ENCODE data around the gene MYL7.
"Not testable (repeated sequence)": the region's sequence is repeated elsewhere in the genome, so short reads cannot be mapped to it uniquely, and the experiment has no call there.

Gene MYL7, protein sequence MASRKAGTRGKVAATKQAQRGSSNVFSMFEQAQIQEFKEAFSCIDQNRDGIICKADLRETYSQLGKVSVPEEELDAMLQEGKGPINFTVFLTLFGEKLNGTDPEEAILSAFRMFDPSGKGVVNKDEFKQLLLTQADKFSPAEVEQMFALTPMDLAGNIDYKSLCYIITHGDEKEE

DNA sequence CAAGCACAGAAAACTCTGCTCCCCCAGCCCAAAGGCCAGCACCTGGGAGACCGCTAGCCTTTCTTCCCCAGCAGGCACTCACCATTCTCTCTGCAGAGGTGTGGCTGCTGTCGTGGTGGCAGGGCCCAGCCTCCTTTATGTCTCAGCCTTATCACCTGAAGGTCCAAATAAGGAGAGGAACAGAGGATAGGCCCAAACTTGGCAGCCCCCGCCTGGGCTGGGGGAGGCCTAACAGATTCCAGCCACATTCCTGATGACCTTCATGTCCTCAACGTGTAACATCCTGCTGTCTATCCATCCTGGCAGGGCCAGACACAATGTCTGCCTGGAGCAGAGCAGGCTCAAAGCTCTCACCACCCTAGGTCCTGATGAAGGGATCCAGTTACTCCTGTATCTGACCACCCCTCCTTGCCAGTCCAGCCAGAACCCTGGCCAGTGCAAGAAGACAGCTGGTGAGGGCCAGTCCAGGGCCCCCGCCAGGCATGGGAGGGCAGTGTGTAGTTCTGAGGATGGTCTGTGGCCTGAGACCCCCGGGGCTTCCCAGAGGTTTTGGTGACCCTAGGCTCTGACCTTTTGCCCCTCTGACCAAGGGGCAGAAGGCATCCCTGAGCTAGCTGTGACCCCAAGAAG lies at the start of gene MYL7:
MYL7 (minus strand) TSS at position 112 of the 630 bp plus-strand sequence; CDS start at position 85, 27 bp downstream.
- DNase-seq, result no peak

DNA sequence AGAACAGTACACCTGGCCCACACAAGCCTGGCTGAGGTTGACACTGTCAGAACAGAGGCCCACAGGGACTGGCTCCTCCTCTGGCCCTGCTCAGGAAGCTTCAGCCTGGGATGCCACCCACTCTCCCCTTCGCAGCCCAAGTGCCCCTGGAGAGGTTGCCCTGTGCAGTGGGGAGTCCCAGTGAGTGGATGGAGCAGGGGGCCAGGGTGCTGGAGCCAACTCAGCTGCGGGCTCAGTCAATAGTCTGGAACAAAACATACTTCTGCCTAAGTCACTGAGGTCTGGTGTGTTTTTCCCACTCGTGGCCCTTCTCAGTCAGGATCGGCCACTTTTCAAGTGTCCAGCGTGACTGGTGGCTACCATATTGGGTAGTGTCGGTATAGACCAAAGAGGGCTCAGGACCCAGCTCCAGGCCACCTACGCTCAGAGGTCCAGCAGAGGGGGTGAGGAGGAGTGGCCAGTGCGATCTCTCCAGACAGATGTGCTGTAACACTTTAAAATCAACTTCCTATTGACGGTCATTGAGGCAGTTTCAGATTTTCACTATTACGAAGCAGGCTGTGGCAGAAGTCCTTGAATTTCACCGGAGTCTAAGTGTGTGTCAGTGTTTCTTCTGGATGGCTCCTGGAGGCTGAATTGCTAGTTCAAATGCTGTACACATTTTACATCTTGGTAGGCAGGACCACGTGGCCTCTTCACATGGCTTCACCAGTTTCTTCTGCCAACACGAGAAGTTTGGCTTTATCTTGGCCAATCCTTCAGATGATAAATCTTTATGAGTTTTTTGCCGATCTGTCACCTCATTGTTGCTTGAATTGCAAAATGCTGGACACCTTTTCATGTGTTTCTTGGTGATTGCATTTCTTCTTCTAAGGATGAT lies 49.1 kb upstream of the MYL7 start:
- no peak for DNase-seq

DNA sequence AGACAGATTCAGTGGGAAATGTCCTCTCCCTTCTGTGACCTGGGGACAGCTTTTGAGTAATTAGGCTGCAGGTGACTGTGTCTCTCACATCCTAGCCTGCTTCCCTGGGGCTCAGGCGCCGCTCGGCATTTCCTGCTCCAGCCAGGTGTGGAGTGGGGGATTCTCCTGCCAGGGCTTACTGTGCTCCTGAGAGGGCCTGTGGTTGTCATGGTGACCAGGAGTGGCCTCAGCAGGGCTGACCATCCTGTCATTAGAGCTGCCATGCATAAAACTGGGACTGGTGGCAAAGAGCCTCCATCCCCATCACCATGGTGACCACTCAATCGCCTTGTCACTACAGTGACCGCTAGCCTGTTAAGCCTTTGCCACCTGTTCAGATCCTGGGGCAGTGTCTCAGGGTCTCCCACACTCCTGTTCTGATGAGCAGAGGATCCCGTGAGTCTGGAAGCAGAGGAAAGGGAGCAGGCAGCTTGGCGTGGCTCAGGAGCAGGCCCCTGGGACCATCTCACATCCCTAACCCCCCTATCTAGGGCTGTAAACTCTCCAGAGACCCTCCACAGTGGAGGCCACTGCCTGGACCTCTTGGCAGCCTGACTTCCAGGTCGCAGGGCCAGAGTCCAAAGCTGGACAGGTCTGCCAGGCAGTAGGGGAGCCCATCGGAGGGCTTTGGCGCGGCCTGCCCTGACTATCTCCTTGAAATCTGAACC lies 48.3 kb upstream of the MYL7 start, which contains the start of gene GCK:
GCK (minus strand) TSS at position 154 of the 707 bp plus-strand sequence. CDS start 486 bp downstream, outside the sequence.
- no peak for DNase-seq

DNA sequence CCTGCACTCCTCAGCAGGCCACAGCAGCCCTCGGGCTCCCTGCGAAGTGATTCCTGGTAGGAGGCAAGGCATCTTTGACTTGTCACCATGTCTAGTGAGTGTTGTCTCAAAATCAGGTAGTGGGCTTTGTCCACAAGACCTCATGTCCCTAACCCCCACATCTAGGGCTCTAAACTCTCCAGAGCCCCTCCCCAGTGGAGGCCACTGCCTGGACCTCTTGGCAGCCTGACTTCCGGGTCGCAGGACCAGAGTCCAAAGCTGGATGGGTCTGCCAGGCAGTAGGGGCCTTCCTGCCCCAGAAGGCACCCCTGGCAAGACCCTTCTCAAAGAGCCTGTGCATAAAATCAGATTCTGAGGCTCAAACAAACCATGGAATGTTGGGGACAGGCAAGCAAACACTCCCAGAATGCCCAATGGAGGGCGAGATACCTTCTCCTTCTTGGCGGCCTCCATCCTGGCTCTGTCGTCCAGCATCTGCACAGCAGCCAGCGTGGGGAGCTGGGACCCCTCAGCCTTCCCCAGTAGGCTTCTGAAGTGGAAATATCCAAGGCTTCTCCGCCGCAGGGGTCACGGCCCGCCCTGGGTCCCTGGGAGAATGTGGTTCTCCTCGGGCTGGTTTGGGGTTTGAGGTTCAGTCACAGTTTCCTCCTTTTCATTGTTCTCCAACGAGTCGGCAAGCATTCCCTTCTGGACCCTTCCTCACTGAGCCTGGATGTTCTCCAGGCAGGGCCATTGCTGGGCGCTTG lies 47.5 kb upstream of the MYL7 start:
- no peak for DNase-seq

DNA sequence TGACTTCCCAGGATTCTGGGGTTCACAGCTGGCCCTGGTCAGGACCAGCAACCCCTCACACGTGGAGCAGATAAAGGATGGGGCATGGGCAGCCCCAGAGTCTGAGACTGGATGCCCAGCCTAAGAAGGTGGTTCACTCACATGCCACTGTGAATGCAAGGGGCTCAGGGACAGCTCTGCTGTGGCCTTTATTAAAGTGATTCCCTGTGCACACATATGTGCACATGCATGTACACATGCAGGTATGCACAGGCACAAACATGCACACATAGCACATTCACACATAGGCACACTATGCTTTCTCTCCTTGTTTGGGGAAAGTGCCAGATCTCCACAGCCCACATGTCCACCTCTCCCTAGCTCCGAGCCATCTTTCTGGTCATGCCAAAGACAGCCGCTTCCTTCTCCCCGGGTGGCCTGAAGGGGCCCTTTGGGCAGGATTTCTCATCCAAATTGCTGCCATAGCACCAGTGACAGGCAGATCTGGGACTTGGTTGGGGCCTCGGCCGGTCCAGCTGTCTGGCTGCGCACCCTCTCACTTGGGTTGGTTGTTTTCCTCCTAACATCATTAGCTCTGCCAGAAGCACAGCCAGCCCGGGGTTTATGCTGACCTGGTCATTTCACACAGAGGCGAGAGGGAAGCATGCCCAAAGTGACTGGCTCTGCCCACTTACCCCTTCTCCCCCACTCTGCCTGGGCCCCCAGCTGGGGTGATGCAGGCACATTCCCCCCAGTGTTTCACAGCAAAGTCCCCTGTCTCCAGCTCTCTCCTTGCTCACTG lies 46.7 kb upstream of the MYL7 start:
- no peak for DNase-seq

DNA sequence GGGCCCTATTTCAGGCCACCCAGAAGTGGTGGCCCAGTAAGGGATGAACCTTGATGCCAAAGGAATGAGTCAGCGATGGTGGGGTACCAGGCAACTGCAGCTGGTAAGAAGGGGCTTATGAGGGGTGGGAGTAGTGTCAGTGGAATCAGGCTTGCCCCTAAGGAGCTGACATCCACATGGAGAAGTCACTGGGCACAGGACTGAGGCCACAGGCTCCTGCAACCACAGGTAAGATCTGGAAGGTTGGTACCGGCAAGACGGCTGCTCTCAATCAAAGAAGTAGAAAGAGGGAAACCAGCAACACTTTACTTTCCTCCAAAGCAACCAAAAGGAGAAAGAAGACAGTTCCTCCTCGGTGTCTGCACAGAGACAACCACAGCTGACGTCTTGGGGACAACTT lies 45.6 kb upstream of the MYL7 start:
- no peak for DNase-seq

DNA sequence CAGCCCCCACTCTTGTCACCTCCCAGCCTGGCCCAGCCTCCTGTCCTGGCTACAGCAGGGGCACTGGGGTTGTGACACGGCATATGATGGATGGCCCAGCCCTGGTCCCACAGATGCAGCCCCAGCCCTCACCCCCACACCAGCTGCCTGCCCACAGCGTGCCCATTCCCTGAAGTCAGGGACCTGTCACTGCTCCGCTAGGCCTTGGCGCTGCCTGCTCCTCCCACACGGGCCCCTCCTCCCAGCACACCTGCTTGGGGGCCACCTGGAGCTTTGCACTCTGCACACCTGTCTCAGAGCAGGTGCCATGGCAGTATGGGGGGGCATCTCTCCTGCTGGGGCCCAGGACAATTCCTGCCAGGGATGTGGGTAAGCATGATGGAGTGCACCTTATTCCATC lies 44.6 kb upstream of the MYL7 start:
- no peak for DNase-seq

DNA sequence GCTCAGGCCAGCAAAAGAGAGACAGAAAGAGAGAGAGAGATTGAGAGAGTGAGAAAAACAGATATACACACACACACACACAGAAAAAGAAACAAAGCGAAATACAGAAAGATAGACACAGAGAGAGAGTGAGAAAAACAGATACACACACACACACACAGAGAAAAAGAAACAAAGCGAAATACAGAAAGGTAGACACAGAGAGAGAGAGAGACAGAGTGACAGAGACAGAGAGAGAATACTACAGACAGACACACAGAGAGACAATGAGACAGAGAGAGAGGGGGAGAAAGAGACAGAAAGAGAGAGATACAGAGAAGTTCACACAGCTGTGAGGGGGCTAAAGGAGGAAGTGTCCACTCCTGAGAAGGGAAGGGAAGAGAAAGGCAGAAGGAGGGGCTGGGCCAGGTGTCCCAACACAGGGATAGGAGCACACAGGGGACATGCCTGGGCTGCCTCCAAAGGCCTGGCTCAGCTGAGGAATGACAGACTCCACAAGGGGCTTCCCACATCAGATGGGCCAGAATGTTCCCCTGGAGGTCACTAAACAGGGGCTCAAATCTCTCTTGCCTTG lies 43.8 kb upstream of the MYL7 start:
- no peak for DNase-seq

DNA sequence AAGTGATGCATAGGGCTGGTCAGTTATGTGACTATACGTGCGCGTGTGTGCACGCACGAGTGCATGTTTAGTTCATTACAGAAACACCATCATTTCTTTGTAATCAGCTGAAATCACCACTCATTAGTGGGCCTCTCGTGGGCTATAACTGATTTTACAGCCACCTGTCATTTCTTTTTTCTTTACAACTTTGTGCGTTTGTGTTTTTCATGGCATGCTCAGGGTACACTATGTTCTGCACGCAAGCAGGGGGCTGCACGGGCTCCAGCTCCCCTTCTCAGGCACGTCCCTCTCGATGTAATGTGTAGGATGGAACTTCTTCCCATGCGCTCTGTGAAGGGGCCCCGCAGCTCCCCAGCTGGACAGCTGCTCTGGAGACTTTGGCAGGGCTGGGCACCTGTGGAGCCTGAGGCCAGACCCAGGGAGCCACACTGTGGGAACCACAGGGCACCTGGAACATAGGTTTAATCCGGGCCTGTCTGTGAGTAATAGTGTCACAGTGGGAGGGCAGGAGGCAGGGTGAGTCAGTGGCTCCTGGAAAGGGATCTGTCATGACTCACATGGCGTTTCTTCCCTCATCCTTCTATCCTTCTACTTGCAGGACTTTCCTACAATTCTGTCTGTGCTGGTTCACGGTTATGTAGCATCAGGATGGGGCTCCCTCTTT lies 43.2 kb upstream of the MYL7 start:
- DNase-seq, result peak; percentile 81

DNA sequence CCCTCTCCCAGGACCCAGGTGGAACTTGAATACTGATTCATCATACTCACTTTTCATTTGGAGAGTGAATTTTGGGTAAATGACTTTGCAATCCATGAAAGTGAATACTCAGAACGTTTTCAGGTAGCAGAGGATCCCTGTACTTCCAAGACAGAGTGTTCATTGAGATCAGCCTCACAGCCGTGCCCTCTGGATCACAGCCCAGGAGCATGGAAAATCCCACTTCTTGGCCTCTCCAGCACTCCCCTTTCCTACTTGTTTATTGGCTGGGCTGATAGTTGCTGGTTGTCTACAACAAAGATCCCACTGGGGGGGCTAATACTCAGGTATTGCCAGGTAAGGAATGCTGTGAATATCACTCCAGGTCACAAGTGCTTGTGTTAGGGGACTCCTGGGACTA lies 42.3 kb upstream of the MYL7 start:
- no peak for DNase-seq

DNA sequence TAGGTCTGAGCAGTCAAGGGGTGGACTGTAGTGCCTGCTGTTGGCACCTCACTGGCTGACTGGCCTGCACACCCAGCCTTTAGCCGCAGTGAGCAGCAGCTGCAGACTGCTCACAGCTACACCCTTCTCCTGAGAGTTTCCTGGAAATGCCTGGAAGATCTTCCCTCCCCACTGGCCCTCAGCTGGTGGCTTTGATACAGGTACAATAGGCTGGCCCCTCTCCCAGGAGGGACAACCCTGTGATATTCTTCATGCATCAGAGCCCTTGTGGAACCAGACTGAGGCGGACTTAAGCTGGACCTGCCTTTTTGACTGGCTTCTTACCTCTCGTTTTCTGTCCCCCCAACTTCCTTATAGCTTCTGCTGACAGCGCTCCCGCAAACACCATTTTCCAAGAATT lies 41.7 kb upstream of the MYL7 start:
- DNase-seq, result no peak

DNA sequence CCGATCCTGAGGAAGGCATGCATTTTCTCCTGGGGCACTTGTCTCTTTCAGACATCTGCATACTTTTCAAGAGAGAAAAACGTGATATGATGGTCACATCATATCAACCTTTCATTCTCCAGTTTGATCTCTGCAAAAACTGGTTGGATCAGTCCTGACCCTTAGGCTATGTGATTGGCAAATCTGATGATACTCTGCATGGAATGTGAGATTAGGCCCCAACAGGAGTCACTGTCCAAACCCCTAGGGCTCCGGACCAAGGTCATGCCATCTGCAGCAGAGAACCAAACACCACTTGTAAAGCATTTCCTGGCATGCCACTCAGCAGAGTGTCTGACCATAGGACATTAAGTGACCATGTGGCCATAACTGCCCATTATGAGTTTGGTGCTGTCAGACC lies 39.5 kb upstream of the MYL7 start:
- DNase-seq, result no peak

DNA sequence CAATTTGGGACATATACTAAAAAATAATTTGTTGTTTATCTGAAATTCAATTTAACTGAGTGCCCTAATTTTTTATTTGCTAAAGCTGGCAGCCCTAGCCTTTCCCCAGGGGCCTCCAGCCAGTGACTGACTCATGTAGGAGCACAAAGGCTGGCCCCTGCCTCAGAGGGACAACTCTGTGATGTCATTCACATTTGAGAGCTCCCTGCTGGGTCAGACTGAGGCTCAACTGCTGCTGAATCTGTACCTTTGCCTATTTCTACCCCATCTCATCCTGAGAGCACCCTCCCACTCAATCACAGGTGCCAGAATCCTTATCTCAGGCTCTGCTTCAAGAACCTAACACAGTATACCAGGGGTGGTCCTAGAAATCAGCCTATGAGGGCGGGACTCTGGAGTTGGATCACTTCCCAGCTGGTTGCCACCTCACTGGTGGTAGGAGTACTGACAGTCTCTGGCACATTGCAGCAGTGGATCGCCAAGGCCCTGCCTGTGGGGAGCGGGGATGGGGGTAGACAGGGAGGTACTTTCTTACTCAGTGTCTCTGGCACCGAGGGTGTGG lies 36.5 kb upstream of the MYL7 start:
- peak; percentile 33 for DNase-seq

DNA sequence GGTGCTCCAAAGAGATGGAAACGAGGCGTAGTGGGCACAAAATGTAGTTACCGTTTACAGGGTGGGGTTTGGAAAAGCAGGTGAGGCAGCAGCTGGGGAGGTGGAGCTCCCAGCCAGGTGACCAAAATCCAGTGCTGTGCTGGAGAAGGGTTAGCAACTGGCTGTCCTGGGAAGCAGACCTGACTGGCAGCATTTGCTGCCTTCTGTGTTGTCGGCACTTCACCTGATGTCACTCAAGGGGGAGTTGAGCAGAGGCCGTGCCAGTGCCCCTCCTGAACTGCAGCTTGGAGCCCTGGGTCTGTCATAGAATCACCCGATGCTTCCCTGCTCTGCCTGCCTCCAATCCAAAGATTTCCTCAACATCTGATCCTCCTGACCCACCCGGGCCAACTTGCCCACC lies 35.4 kb upstream of the MYL7 start:
- no peak for DNase-seq

DNA sequence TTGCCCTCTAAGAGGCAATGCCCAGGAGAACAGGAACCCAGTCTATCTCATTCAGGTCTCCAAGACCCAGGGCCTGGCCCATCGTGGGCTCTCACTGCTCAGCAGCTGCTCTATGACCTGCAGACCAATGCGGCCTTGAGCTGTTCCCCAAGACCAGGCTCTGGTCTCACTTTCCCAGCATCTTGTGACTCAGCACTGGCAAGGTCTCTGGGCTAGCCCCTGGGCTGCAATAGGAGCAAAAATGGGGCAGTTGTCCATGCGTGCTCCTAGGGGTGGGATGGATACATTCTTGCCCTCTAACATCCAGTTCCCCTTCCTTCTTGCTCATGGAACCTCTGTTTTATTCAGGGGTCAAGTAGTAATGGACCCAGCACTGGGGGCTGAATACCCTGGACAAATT lies 34.6 kb upstream of the MYL7 start:
- DNase-seq, result no peak

DNA sequence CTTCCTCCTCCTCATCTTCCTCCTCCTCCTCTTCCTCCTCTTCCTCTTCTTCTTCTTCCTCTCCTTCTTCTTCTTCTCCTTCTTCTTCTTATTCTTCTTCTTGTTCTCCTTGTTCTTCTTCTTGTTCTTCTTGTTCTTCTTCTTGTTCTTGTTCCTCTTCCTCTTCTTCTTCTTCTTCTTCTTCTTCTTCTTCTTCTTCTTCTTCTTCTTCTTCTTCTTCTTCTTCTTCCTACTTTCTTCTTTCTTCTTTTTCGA lies 33.5 kb upstream of the MYL7 start:
- not testable (repeated sequence) for DNase-seq

DNA sequence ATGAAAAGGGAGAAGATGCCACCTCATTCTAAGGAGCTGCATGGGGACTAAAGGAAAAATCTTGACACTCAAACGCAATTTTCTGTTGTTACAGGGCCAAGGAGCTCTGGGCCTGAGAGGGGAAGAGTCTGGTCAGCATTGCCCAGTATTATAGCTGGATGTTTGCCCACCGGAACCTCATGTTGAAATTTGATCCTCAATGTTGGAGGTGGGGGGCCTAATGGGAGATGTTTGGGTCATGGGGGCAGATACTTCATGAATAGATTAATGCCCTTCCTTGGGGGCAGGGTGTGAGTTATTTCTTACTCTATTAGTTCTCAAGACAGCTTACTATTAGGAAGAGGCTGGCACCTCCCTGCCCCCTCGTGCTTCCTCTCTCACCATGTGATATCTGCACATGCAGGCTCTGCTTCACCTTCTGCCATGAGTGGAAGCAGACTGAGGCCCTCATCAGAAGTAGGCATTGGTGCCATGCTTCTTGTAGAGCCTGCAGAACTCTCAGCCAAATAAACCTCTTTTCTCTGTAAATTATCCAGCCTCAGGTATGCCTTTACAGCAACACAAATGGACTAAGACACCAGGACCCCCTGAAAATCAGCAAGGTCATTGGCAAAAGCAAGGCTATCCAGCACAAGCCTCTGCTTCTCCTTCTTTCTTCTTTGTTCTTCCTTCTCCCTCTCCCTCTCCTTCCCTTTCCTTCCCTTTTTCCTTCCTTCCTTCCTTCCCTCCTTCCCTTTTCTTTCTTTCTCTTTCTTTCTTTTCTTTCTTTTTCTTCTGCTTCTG lies 33.0 kb upstream of the MYL7 start:
- no peak for DNase-seq

DNA sequence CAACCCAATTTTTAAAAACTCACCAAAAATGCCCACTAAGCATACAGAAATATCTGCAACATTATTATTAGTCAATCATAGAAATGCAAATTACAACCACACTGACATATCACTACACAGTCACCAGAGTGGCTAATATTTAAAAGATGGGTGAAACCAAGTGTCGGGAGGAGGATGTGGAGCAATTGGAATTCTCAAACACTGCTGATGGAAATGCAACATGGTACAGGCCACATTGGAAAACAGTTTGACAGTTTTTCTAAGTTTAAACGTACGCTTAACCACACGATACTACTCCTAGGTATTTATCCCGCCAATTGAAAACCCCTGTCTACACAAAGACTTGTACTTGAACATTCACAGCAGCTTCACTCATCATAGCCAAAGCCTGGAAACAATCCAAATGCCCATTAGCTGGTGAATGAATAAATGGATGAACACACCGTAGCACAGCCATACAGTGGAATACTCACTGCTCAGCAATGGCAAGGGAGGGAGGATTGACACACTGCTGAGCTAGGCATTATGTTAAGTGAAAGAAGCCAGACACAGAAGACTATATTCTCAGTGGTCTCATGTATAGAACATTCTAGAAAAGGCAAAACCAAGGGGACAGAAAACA lies 31.8 kb upstream of the MYL7 start:
- no peak for DNase-seq

DNA sequence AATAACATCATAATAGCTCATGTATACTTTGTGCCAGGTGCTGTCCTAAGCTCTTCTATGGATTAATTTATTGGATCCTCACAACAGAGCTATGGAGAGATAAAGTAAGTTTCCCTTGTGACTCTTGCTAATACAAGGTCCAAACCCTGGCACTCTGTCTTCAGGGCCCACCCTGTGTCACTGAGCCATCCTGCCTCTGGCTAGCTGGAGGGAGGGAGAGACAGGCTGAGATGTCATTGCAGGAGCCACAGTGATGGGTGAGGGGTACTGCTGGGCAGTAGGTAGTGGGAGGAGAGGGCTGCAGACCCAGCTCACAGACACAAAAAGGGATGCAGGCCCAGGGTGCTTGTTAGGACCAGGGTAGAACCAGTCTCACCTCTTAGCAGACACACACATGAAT lies 31.2 kb upstream of the MYL7 start:
- DNase-seq, result no peak

Measured in fibroblast of skin of right quadriceps (primary cell).